ENCODE data around the gene ARID2. TPM values are rescaled to one million over a fixed set of nuclear protein-coding genes. Genes with fewer than 3 reads are reported as not detected.

ARID2 gene
- total and polyA plus RNA-seq, 9 of the 15 experiments (the other 6 are each of a cell fraction or from before 2014, with no cell fraction given), result 13.4 to 41.6 (median 29.4) TPM

- TF ChIP-seq, protein P1, sequence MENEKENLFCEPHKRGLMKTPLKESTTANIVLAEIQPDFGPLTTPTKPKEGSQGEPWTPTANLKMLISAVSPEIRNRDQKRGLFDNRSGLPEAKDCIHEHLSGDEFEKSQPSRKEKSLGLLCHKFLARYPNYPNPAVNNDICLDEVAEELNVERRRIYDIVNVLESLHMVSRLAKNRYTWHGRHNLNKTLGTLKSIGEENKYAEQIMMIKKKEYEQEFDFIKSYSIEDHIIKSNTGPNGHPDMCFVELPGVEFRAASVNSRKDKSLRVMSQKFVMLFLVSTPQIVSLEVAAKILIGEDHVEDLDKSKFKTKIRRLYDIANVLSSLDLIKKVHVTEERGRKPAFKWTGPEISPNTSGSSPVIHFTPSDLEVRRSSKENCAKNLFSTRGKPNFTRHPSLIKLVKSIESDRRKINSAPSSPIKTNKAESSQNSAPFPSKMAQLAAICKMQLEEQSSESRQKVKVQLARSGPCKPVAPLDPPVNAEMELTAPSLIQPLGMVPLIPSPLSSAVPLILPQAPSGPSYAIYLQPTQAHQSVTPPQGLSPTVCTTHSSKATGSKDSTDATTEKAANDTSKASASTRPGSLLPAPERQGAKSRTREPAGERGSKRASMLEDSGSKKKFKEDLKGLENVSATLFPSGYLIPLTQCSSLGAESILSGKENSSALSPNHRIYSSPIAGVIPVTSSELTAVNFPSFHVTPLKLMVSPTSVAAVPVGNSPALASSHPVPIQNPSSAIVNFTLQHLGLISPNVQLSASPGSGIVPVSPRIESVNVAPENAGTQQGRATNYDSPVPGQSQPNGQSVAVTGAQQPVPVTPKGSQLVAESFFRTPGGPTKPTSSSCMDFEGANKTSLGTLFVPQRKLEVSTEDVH (IDR thresholded peaks at IDR 0.05; ENCODE audit: low read depth, partially characterized antibody), result peak; percentile 39
- no peak for TF ChIP-seq HNRNPL (IDR thresholded peaks at IDR 0.05; ENCODE audit: low read depth, low read length)
- no peak for TF ChIP-seq ZNF175 (CRISPR knock-in tag; IDR thresholded peaks at IDR 0.05; ENCODE audit: low read depth)
- TF ChIP-seq, protein P2, sequence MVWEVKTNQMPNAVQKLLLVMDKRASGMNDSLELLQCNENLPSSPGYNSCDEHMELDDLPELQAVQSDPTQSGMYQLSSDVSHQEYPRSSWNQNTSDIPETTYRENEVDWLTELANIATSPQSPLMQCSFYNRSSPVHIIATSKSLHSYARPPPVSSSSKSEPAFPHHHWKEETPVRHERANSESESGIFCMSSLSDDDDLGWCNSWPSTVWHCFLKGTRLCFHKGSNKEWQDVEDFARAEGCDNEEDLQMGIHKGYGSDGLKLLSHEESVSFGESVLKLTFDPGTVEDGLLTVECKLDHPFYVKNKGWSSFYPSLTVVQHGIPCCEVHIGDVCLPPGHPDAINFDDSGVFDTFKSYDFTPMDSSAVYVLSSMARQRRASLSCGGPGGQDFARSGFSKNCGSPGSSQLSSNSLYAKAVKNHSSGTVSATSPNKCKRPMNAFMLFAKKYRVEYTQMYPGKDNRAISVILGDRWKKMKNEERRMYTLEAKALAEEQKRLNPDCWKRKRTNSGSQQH (CRISPR knock-in tag; IDR thresholded peaks at IDR 0.05), result no peak
- TF ChIP-seq POLR2B (IDR thresholded peaks at IDR 0.05; ENCODE audit: low read depth, partially characterized antibody), result peak; percentile 77
- TF ChIP-seq FOXK2 (conservative IDR thresholded peaks at IDR 0.05 in 1 of 2, IDR thresholded peaks at IDR 0.05 in 1 of 2; ENCODE audit: low read depth in 2 of 2), result peak; percentile 94 to 96
- TF ChIP-seq HDAC2 (IDR thresholded peaks at IDR 0.05), result 0 out of 2 replicates have a peak, but pooled peaks have one; percentile 48
- TF ChIP-seq, protein P3, sequence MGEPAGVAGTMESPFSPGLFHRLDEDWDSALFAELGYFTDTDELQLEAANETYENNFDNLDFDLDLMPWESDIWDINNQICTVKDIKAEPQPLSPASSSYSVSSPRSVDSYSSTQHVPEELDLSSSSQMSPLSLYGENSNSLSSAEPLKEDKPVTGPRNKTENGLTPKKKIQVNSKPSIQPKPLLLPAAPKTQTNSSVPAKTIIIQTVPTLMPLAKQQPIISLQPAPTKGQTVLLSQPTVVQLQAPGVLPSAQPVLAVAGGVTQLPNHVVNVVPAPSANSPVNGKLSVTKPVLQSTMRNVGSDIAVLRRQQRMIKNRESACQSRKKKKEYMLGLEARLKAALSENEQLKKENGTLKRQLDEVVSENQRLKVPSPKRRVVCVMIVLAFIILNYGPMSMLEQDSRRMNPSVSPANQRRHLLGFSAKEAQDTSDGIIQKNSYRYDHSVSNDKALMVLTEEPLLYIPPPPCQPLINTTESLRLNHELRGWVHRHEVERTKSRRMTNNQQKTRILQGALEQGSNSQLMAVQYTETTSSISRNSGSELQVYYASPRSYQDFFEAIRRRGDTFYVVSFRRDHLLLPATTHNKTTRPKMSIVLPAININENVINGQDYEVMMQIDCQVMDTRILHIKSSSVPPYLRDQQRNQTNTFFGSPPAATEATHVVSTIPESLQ (CRISPR knock-in tag; IDR thresholded peaks at IDR 0.05), result peak; percentile 67; the same call in 1 of the 2 replicates
- TF ChIP-seq MCM3 (IDR thresholded peaks at IDR 0.05), result no peak
- no peak for TF ChIP-seq HINFP (tag; conservative IDR thresholded peaks at IDR 0.05; ENCODE audit: low read depth)
- TF ChIP-seq SIN3A (IDR thresholded peaks at IDR 0.05; ENCODE audit: borderline replicate concordance in 2 of 2, control insufficient read depth in 1 of 2, low read depth in 2 of 2, low read length in 2 of 2), result peak; percentile 60 to 96; a peak in 3 of 4 replicates
- TF ChIP-seq HEY1 (CRISPR knock-in tag; IDR thresholded peaks at IDR 0.05; ENCODE audit: borderline replicate concordance), result no peak
- TF ChIP-seq XRCC3 (IDR thresholded peaks at IDR 0.05), result no peak
- TF ChIP-seq ZNF518B (CRISPR knock-in tag; IDR thresholded peaks at IDR 0.05), result no peak
- no peak for TF ChIP-seq ZNF699 (CRISPR knock-in tag; IDR thresholded peaks at IDR 0.05; ENCODE audit: insufficient replicate concordance)
Measured at GRCh38 chr12:45727301-45727979, 2.1 kb upstream of the ARID2 start (continued).
